ENCODE data around the gene ARHGEF17. TPM values are rescaled to one million over a fixed set of nuclear protein-coding genes. Genes with fewer than 3 reads are reported as not detected.

The ARHGEF17 gene
- total and polyA plus RNA-seq, 3 donors from 2014 or later, result 29.4 to 58.5 (median 50.1) TPM

- no peak for TF ChIP-seq POLR2A (IDR thresholded peaks at IDR 0.05)
- TF ChIP-seq, protein P1, sequence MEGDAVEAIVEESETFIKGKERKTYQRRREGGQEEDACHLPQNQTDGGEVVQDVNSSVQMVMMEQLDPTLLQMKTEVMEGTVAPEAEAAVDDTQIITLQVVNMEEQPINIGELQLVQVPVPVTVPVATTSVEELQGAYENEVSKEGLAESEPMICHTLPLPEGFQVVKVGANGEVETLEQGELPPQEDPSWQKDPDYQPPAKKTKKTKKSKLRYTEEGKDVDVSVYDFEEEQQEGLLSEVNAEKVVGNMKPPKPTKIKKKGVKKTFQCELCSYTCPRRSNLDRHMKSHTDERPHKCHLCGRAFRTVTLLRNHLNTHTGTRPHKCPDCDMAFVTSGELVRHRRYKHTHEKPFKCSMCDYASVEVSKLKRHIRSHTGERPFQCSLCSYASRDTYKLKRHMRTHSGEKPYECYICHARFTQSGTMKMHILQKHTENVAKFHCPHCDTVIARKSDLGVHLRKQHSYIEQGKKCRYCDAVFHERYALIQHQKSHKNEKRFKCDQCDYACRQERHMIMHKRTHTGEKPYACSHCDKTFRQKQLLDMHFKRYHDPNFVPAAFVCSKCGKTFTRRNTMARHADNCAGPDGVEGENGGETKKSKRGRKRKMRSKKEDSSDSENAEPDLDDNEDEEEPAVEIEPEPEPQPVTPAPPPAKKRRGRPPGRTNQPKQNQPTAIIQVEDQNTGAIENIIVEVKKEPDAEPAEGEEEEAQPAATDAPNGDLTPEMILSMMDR (IDR thresholded peaks at IDR 0.05), result no peak
- Histone ChIP-seq H3K27me3 (no peaks in the 10 kb centered on the region), H3K4me3 (peak overlapping the region in 1 of 2 donors; percentile 12), H3K9me3 (no peaks in the 10 kb centered on the region), H3K4me1 (peaks cover 10% of the 10 kb centered on the region), H3K36me3 (ENCODE audit: low read depth, missing control alignments) (no peaks in the 10 kb centered on the region), H3K27ac (no peak overlapping the region)
- DNase-seq, result peak; percentile 42
- intact Hi-C loops (cut with DNase I; ENCODE audit: low total_unique reads), result no loop called here
- WGBS, 2 donors, result 63 to 90% methylated on average over 9 to 70 of the region's 70 CpGs
Measured at GRCh38 chr11:73361953-73362776, 54.1 kb downstream of the ARHGEF17 start.

DNA sequence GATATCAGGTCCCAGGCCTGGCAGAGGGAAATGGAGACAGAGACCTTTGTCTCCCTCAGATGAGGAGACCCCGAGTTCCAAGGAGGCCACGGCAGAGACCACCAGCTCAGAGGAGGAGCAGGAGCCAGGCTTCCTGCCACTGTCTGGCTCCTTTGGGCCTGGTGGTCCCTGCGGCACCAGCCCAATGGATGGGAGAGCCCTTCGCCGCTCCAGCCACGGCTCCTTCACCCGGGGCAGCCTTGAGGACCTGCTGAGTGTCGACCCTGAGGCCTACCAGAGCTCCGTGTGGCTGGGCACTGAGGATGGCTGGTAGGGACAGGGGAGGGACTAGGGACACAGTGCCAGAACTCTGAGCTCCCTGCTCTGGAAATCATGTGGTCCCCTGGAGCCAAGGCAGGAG, 55.1 kb downstream of the ARHGEF17 start:
- no peak for TF ChIP-seq POLR2A (IDR thresholded peaks at IDR 0.05)
- TF ChIP-seq, protein P1 (IDR thresholded peaks at IDR 0.05), result no peak
- Histone ChIP-seq H3K27ac (no peak overlapping the region), H3K27me3 (no peaks in the 10 kb centered on the region), H3K4me1 (peaks cover 10% of the 10 kb centered on the region), H3K9me3 (no peaks in the 10 kb centered on the region), H3K36me3 (ENCODE audit: low read depth, missing control alignments) (no peaks in the 10 kb centered on the region), H3K4me3 (no peak overlapping the region)
- no peak for DNase-seq
- intact Hi-C loops (cut with DNase I; ENCODE audit: low total_unique reads), result no loop called here
- WGBS, 2 donors, result 92 to 94% methylated on average over 6 to 9 of the region's 9 CpGs

GRCh38 chr11:73365352-73366264, 57.5 kb downstream of the ARHGEF17 start:
- no peaks in the 10 kb centered on the region for H3K36me3 ChIP-seq (ENCODE audit: low read depth, missing control alignments)
- 77 to 87% methylated on average over 16 to 24 of the region's 24 CpGs for WGBS, 2 donors

GRCh38 chr11:73366265-73366610, 58.2 kb downstream of the ARHGEF17 start:
- Histone ChIP-seq H3K4me3 (no peak overlapping the region), H3K27me3 (no peaks in the 10 kb centered on the region), H3K36me3 (ENCODE audit: low read depth, missing control alignments) (no peaks in the 10 kb centered on the region), H3K9me3 (no peaks in the 10 kb centered on the region), H3K27ac (no peak overlapping the region), H3K4me1 (no peaks in the 10 kb centered on the region)
- intact Hi-C loops (cut with DNase I; ENCODE audit: low total_unique reads), result no loop called here
- DNase-seq, result no peak
- WGBS, 2 donors, result 89% methylated on average over 4 of the region's 4 CpGs
- no peak for TF ChIP-seq POLR2A (IDR thresholded peaks at IDR 0.05)
- TF ChIP-seq, protein P1 (IDR thresholded peaks at IDR 0.05), result no peak

More at GRCh38 chr11:73365352-73366264, 57.5 kb downstream of the ARHGEF17 start:
- Histone ChIP-seq H3K27me3 (no peaks in the 10 kb centered on the region), H3K4me3 (no peak overlapping the region), H3K4me1 (no peaks in the 10 kb centered on the region), H3K27ac (no peak overlapping the region), H3K9me3 (no peaks in the 10 kb centered on the region)
- DNase-seq, result no peak
- TF ChIP-seq POLR2A (IDR thresholded peaks at IDR 0.05), result no peak
- TF ChIP-seq, protein P1 (IDR thresholded peaks at IDR 0.05), result no peak
- intact Hi-C loops (cut with DNase I; ENCODE audit: low total_unique reads), result no loop called here

Measured in testis (tissue), 3 donors.